AG04449 (cell line): ENCODE measurements around the gene IQCB1.
"Not testable (repeated sequence)": the region's sequence is repeated elsewhere in the genome, so short reads cannot be mapped to it uniquely, and the experiment has no call there.

Experiments
- CTCF ChIA-PET: fragments of 350-600 bp; formaldehyde crosslinking; extraction: SDS; loops from one replicate; lab custom pipeline; 2021; ENCODE audit warnings: antibody characterized with exemption; lab: Yijun Ruan, JAX
- POLR2A ChIA-PET: fragments of 400-600, 350-600 bp; formaldehyde crosslinking; extraction: SDS; loops from one replicate; lab custom pipeline; 2020; ENCODE audit warnings: antibody characterized with exemption, inconsistent platforms; lab: Yijun Ruan, JAX
- DNase-seq: peaks from one replicate; pipeline ENCODE4 v3.0.0-alpha.2; 2010; ENCODE audit warnings: low read depth, low spot score
- H3K4me3 ChIP-seq: 2 replicates; pipeline ENCODE4 v1.5.1; 2011; ENCODE audit warnings: low read depth, mild to moderate bottlenecking, control low read depth, low read length
- TF ChIP-seq, protein P1 (sequence below): IDR thresholded peaks from one replicate; pipeline ENCODE4 v1.5.1; 2011; ENCODE audit warnings: mild to moderate bottlenecking, moderate library complexity, low read length, control low read depth, inconsistent platforms; ENCODE audit not compliant: insufficient read depth; ENCODE audit errors: missing control alignments

The IQCB1 gene

DNA sequence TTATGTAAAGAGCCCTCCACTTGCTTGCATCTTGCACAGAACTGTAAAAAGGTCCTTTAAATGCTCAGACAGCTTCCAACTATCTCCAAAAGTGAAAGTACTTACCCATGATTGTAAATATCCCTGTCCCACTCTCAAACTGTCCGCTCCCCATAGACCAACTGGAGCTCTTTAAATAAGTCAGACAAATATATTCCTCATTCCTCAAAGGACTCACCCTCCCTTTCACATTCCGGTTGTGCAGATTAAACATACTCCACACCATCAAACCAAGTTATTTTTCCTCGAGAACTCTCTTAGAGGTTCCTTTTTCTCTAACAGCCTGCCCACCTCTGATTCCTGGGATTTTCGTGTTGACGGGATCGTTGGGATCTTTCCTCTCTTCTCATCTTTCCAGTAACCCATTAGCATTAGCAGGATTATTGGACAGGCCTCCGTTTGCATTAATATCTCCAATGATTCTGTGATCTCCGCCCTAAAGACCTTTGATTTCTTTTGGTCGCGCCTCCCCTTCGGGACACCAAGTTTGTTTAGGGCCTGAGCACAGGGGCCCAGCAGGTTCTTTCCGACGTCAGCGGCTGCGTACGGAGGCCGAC lies 86.1 kb downstream of the IQCB1 start:
- peak overlapping the region; percentile 91 for H3K4me3 ChIP-seq
- DNase-seq: no peak
- CTCF ChIA-PET: interaction anchor here (0.8 kb wide), 1 partner anchor 13 kb away, joined by 3 read pairs; no protein-coding TSS in a partner anchor
- TF ChIP-seq, protein P1, sequence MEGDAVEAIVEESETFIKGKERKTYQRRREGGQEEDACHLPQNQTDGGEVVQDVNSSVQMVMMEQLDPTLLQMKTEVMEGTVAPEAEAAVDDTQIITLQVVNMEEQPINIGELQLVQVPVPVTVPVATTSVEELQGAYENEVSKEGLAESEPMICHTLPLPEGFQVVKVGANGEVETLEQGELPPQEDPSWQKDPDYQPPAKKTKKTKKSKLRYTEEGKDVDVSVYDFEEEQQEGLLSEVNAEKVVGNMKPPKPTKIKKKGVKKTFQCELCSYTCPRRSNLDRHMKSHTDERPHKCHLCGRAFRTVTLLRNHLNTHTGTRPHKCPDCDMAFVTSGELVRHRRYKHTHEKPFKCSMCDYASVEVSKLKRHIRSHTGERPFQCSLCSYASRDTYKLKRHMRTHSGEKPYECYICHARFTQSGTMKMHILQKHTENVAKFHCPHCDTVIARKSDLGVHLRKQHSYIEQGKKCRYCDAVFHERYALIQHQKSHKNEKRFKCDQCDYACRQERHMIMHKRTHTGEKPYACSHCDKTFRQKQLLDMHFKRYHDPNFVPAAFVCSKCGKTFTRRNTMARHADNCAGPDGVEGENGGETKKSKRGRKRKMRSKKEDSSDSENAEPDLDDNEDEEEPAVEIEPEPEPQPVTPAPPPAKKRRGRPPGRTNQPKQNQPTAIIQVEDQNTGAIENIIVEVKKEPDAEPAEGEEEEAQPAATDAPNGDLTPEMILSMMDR: no peak
- POLR2A ChIA-PET: no interaction called here

GRCh38 chr3:121747976-121748375 lies 86.9 kb downstream of the IQCB1 start:
- ChIA-PET CTCF (interaction anchor here (0.8 kb wide), 2 partner anchors 12 to 13 kb away, joined by 3 read pairs; no protein-coding TSS in a partner anchor), POLR2A (interaction anchor here (0.7 kb wide), 1 partner anchor 269 kb away, joined by 3 read pairs; no protein-coding TSS in a partner anchor)
- no peak for DNase-seq
- peak overlapping the region; percentile 91 for H3K4me3 ChIP-seq
- TF ChIP-seq, protein P1: no peak

DNA sequence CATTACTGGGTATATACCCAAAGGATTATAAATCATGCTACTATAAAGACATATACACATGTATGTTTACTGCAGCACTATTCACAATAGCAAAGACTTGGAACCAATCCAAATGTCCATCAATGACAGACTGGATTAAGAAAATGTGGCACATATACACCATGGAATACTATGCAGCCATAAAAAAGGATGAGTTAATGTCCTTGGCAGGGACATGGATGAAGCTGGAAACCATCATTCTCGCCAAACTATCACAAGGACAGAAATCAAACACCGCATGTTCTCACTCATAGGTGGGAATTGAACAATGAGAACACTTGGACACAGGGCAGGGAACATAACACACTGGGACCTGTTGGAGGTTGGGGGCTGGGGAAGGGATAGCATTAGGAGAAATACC lies 91.8 kb downstream of the IQCB1 start:
- DNase-seq, CTCF ChIA-PET, H3K4me3 ChIP-seq, POLR2A ChIA-PET: not testable (repeated sequence)

- H3K4me3 ChIP-seq: no peak overlapping the region
- TF ChIP-seq, protein P1: no peak
- POLR2A ChIA-PET: no interaction called here
- DNase-seq: no peak
- CTCF ChIA-PET: no interaction called here
These were observed 94.0 kb downstream of the IQCB1 start for GRCh38 chr3:121740896-121741295.

DNA sequence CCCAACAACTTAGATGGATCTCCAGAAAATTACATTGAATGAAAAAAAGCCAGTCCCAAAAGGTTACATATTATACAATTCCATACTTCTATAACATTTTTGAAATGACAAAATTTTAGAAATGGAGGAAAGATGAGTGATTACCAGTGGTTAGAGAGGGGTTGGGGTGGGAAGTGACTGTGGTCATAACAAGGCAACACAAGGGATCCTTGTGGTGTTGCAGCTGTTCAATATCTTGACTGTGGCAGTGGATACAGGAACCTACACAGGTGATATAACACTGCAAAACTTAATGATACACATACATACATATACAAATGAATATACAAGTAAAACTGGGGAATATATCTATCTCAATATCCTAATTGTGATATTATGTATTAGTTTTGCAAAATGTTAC lies 95.0 kb downstream of the IQCB1 start:
- no peak for DNase-seq
- TF ChIP-seq, protein P1: no peak
- POLR2A ChIA-PET: no interaction called here
- H3K4me3 ChIP-seq: no peak overlapping the region
- CTCF ChIA-PET: no interaction called here

GRCh38 chr3:121737644-121738043 lies 97.2 kb downstream of the IQCB1 start:
- ChIA-PET POLR2A (no interaction called here), CTCF (no interaction called here)
- H3K4me3 ChIP-seq: no peak overlapping the region
- no peak for DNase-seq
- TF ChIP-seq, protein P1: no peak

GRCh38 chr3:121736112-121736511 lies 98.7 kb downstream of the IQCB1 start:
- TF ChIP-seq, protein P1: no peak
- CTCF ChIA-PET: interaction anchor here (0.6 kb wide), 1 partner anchor 12 kb away, joined by 3 read pairs; no protein-coding TSS in a partner anchor
- POLR2A ChIA-PET: no interaction called here
- DNase-seq: no peak
- no peak overlapping the region for H3K4me3 ChIP-seq
